GM18868 (cell line): ENCODE measurements around the gene TPO.

Experiments used
- ATAC-seq: cut with Tn5 transposase; IDR thresholded peaks from one replicate; pipeline ENCODE4 v1.9.1; 2021; ENCODE audit warnings: mild to moderate bottlenecking, moderate library complexity; ENCODE audit not compliant: unreplicated experiment

The TPO gene

GRCh38 chr2:1446301-1446700 lies 33.0 kb downstream of the TPO start:
- no peak for ATAC-seq

DNA sequence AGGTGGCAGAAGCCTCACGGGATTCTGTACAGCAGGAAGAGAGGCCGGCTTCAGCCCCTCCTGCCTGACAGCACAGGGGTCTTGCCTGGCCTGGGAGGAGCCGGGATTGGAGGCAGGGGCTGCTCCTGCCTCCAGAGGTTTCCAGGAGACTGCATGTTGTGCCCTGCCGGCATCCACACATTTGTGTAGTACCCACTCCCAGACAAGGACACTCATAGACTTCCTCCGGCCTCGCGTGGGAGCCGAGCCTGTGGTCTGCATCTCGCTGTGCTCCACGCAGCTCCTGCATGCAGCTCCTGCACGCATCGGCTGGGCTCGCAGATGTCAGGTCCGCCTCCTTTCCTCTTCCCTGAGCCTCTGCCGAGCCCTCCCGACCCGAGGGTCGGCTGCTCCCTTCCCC lies 34.7 kb downstream of the TPO start:
- no peak for ATAC-seq

DNA sequence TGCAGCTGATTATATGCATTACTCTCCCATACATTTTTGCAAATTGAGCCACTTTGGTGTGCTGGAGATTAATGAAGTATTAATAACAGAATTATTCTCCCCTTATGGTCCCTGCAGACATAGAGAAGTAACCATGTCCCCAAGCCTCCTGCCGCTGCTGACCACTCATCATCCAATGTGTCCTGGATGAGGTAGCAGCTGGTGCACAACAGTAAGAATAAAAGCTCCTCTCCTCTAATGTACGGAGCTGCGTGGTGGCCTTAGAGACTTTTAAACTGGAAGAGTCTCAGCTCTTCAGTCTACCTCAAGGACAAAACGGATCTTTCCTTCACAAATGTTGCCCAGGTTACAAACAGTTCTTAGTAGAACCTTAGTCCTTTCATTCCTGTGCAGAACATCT lies 37.7 kb downstream of the TPO start:
- ATAC-seq, result no peak

DNA sequence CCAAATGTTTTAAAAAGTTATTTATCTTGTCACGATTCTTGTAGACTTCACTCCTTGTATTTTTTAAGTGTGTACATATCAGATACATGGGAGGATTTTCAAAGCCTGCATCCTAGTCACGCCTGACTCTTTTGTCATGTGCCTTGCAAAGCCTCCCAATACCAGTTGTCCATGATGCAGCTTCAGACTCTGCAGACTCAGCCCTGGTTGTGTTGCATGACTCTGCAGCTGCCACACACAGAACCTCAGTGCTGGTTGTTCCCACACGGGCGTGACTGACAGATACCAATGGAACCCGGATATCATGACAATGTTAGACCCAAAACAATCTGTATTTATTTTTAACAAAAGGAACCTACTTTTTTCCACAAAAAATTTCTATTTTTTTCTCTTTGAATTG lies 38.2 kb downstream of the TPO start:
- no peak for ATAC-seq

DNA sequence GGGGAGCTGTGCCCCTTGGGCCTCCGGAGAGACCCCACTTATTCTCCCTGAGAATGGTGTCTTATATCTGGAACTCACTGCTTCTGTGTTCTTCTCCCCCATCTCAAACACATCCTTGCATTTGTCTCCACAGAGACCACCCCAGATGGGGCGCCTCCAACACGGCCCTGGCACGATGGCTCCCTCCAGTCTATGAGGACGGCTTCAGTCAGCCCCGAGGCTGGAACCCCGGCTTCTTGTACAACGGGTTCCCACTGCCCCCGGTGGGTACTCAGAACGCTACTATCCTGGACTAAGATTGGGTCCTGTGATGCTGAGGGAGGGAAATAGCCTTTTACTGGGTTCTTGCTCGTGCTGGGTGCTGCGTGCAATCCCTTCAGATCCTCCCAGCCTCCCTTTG lies 40.3 kb downstream of the TPO start:
- ATAC-seq, result no peak

DNA sequence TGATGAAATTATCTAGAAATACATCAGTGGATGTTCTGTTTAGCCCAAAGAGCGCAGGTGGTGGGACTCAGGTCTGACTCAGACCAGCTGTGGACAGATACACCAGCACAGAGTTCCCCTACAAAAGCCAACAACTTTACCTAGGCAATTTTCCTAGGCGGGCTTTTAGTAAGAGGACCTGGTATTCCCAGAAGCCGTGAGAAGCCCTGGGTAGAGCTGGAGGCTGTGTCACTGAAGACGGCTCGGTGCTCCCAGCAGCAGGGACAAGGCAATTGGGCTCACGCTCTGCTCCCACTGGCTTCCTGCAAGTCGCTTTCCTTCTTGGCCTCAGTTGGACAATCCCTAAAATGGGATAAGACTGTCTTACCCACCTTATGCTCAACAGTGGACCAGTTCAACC lies 41.1 kb downstream of the TPO start:
- no peak for ATAC-seq

DNA sequence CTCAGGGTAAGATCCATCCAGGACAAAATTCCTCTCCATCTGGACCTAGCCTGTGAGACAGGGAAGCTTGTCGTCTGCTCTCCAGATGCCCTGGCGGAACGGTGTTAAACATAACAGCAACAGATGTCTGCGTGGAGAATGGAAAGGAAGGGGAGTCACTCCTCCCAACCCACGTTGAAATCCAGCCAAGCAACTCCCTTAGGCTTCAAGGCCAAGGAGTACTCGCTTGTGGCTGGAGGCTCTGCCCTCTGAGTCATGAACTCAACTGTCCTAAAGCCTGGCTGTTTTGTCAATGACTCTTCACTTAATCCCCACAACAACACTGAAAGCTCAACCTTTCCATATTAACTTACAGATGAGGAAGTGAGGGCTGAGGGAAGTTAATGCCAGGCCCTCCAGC lies 42.2 kb downstream of the TPO start:
- ATAC-seq, result no peak

DNA sequence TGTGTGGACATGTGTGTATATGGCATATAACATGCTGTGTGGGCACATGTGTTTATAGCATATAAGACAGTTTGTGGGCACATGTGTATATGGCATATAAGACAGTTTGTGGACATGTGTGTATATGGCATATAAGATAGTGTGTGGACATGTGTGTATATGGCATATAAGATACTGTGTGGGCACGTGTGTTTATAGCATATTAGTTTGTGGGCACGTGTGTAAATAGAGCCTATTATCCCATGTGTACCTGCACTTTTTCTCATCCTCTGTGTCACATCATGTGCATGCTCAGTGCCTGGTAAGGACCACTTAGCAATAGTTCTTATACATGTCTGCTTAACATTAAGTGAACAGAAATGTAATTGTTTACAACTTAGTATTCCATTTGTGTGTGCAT lies 45.2 kb downstream of the TPO start:
- no peak for ATAC-seq

- ATAC-seq, result no peak
Measured at GRCh38 chr2:1459727-1460126, 46.5 kb downstream of the TPO start.

DNA sequence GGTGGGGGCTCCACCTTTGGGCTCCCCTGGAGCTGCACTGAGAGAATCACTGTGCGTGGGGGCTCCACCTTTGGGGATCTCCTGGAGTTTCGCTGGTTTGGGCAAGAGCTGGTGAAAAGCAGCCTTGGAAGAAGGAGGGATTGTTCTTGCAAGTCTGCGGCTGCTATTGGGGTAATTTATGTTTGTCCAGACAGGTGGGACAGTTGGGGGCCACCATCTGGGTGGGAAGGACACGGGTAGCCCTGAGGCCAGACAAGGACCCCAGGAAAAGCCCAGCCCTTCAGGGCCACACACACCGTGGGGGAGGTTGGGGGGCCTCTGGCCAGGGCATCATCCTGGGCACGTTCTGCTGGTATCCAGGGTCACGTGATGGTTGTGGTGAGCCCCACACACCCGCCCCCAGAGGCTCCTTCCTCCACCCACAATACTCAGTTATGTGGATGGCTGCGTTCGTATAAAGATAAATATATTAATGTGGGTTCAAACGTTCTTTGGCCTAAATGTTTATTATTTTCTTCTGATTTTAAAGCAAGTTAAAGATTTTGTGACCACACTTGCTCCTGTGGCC lies 47.7 kb downstream of the TPO start:
- ATAC-seq, result no peak

GRCh38 chr2:1461507-1462390 lies 48.5 kb downstream of the TPO start:
- ATAC-seq, result no peak

GRCh38 chr2:1462994-1463393 lies 49.7 kb downstream of the TPO start:
- ATAC-seq, result no peak

GRCh38 chr2:1472350-1472749 lies 59.1 kb downstream of the TPO start:
- ATAC-seq, result no peak

- no peak for ATAC-seq
Measured at GRCh38 chr2:1476617-1477195, 63.4 kb downstream of the TPO start.

DNA sequence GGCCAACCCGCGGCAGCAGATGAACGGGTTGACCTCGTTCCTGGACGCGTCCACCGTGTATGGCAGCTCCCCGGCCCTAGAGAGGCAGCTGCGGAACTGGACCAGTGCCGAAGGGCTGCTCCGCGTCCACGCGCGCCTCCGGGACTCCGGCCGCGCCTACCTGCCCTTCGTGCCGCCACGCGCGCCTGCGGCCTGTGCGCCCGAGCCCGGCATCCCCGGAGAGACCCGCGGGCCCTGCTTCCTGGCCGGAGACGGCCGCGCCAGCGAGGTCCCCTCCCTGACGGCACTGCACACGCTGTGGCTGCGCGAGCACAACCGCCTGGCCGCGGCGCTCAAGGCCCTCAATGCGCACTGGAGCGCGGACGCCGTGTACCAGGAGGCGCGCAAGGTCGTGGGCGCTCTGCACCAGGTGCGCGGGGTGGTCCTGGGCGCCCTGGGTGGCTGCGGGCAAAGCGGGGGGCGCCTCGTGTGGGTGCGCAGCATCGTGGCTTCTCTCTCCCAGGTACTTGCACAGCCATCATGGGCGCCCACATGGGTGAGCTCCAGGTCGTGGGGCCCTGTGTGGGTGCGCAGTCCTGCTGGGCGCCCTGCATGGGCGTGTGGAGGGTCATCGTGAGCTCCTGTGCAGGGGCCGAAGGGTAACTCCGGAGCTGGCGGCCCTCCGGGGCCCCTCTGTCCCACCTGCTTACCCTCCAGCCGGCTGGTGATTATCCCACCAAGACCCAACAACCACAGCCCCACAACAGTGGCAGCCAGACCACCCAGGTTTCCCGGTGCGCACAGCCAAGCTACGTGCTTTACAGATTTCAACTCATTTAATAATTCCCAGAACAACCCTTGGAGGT lies 64.2 kb downstream of the TPO start:
- no peak for ATAC-seq

- no peak for ATAC-seq
Measured at GRCh38 chr2:1478311-1479305, 65.3 kb downstream of the TPO start.

- no peak for ATAC-seq
Measured at GRCh38 chr2:1479346-1479745, 66.1 kb downstream of the TPO start.

DNA sequence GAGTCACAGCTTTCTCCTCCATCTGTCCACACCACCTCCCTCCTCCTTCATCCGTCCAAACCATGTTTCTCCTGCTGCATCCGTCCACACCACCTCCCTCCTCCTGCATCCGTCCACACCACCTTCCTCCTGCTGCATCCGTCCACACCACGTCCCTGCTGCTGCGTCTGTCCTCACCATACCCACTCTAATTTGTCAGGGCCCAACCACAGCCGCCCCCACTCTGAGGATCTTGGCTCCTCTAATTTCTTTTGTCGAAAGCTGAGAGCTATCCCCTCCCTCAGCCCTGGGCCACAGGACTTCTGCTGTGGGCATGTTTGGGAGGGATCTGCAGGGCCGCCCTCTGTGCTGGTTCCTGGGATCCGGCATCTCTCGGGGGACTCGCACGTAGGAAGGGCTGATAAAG lies 67.4 kb downstream of the TPO start:
- no peak for ATAC-seq

DNA sequence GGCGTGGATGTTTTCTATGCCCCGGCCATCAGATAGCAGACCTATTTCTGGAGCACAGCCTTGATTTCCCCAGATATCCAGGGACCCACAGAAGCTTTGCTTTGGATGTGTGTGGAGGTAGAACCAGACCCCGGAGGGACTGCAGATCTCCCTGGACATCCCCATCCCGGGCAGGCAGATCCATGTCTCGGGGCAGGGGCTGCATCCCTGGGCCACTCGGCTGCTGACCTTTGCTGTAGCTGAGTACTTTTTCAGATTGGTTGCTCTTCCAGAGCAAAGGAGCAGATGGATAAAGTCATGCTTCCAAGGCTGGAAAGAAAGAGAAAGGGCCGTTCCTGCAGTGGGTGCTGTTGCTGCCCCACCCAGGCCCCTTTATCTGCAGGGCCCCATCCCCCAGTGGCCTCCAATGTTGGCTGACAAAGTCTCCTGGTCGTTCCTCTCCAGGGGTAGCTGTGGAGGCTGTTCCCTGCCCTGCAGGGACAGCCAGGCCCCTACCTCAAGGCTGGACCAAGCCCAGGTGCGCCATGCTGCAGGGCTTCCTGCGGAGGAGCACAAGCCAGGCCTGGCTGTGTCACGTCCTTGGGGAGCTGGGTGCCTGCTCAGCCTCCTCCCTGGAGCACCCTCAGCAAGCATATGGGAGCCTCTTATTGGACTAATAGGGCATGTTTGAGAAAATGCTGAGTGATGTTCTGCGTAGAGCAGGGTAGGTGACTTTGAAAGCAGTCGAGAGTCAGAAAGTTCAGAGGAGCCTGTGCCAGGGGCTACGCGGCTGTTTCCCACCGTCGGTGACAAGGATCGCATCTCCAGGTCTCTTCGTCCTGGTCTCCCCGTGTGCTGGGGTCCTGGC lies 68.4 kb downstream of the TPO start:
- ATAC-seq, result no peak
